GM19372 (cell line): ENCODE results near the gene SNTG2.
"Not testable (repeated sequence)": the region's sequence is repeated elsewhere in the genome, so short reads cannot be mapped to it uniquely, and the experiment has no call there.

Experiments
- ATAC-seq: cut with Tn5 transposase; IDR thresholded peaks from one replicate; pipeline ENCODE4 v1.9.1; 2021; ENCODE audit warnings: mild to moderate bottlenecking, low read depth, moderate library complexity; ENCODE audit not compliant: unreplicated experiment

The SNTG2 gene

DNA sequence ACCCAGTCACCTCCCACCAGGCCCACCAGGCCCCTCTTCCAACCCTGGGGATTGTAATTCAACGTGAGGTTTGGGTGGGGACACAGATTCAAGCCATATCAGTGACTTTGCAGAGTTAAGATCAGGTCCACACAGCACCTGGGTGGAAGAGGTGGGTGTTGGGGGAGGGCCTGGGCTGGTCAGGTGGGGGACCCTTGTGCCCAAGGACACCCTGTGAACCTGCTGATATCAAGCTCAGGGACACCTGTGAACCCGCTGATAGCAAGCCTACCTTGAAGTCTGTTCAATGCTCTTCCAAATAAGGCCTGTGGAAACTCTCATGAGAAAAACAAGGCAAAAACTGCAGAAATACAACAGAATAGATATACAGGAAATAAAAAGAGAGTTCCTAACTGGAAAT lies 442.7 kb downstream of the SNTG2 start:
- no peak for ATAC-seq

DNA sequence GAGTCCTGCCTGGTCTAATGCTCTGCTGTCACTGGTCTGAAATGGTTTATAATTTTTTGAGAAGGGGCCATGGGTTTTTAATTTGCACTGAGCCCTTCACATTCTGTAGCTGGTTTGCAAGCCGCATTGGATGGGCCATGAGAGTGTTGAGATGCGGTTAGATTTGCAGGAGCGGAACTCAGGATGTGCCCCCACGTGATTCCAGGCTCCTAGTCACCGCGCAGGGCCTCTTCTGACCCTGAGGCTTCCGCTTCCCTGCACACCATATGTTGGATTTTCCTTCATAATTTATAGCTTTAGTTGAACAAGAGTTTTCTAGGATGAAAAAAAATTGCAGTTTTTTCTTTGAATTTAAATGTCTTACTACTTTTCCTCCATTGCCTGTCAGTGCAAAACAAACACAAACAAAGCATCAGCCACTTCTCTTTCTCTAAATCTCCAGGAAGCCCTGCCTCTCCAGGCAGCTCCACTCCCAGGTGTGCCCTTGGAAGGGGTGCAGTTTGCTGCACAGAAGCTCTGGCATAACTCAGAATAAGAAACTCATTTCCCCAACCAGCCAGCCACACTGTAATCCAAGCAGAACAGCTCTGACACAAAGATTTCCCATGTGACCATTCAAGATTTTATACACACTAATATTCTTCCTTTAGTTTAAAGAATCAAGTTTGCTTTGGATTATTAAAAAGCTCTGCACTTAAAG lies 444.2 kb downstream of the SNTG2 start:
- no peak for ATAC-seq

DNA sequence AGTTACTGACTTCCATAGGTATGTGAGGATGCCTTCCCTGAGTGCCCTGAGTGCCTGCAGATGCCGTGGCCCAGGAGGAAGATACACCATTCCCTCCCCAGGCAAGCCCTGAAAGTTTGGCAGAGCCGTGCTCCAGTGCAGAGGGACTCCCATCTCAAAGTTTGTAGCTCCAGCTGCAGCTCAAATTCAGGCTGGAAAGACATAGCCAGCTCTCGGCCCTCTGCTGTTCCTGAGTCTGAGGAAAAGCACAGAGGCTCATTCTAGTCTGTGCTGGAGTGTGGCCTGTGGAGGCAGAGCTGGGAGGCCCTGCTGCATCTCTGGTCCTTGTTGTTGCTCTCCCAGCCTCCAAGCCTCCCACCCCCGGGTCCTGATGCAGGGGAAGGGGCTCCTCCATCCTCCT lies 446.7 kb downstream of the SNTG2 start:
- ATAC-seq, result no peak

DNA sequence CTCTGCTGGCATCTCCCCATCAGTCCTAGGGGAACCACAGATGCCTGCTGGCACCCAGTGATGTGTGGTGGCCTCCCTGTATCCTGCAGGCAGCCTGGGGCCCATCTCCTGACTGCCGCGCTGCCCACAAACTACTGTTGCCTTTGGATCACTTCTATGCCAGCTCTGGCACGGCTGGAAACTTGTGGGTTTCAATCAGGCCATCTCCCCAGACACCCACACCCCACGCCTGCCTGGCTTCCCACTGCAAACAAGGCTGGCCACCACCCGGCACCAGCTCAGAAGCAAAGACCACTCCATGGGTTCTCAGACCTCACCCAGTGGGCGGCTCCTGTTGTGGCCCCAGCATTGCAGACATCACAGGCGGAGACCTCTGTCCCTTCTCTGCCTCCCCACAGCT lies 447.5 kb downstream of the SNTG2 start:
- ATAC-seq, result no peak

DNA sequence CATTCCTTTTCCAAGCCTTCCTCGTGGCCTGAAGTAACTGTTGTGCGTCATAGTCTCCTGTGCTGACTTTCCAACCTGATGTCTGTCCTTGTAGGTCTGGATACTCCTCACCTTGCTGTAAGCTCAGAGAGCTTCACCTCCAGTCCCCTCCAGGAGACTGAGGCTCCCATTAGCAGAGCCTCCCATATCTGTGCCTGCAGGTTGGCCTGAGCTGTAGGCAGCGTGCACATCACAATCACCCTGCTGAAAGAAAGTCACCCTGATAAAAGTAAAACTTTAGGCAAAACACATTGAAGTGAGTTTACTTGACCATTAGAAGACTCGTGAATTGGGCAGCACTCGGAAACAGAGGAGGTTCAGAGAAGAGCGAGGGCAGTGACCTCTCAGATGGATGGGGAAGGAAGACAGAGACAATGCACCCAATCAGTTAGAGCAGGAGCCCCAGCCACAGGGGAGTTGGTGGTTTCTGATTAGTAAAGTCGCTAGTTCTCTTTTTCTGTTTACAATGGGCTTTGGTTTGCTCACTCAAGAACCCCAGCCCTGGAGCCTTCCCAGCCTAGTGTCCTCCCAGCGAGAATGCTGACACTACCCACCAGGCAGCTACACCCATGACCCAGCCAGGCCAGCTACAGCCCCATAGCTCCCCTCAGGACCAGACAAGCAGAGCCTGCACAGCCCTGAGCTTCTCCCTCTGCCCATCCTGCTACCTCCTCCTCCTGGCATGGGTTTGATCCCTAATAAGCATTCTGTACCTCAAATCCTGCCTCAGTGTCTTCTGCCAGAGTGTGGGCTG lies 450.5 kb downstream of the SNTG2 start:
- ATAC-seq, result no peak

DNA sequence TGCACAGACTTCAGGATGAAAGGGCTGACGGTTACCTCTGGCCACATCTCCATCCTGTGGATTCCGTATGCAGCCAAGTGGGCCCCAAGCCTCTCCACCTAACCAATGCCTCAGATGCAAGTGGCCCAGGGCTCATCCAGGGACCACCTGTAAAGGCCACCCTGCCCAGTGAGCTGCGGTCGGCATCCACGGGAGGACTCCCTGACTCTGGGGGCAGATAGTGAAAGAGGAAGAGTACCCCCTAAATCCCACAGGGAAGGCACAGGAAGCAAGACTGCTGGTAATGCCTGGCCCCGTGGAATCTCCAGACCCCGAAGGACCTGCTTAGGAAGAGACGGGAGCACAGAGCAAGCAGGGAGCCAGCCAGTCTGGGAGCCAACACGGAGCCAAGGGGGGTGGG lies 451.4 kb downstream of the SNTG2 start:
- ATAC-seq, result no peak

DNA sequence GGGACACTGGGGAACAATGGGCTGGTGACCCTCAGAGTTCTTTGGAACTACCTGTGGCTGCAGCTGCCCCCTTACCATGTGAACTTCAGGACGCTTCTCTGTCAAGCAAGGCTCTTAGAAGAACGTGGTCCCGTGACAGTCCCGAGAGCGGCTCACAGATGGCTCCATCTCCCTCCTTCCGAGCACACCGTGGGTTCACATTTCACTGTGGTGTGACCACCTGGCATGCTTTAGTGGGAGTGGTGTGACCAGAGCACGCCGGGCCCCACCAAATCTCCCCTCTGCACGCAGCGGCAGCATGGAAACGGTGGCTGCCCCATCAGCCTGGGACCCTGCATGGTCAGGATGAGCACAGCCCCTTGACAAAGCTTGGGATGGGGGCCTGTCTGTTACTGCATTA lies 452.9 kb downstream of the SNTG2 start:
- ATAC-seq, result no peak

DNA sequence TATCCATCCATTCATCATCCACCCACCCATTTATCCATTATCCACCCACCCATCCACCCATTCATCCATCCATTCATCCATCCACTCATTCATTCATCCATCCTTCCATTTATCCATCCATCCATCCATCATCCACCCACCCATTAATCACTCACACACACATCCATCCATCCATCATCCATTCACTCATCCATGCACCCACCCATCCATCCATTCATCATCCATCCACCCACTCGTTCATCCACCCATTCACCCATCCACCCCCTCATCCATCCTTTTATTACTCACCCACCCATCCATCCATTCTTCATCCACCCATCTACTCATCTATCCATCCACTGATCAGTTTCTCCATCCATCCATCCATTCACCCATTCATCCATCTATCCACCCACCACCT lies 454.5 kb downstream of the SNTG2 start:
- no peak for ATAC-seq

DNA sequence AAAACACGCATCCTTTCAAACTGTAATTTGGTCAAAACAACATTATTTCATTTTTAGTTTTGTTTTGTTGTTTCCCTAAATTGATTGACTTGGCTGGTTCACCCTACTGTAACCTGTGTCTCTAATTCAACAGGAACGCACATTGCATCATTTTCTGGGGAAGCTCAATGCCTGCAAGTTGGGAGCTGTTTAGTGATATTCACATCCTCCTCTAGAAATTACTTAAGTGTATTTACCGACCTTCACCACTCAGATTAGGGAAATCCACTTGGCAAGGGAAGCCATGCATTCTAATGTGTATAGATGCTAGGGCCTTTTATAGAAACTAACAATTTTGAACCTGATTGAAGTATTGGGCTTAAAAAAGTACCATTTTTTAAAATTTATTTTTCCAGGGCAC lies 455.3 kb downstream of the SNTG2 start:
- ATAC-seq, result no peak

DNA sequence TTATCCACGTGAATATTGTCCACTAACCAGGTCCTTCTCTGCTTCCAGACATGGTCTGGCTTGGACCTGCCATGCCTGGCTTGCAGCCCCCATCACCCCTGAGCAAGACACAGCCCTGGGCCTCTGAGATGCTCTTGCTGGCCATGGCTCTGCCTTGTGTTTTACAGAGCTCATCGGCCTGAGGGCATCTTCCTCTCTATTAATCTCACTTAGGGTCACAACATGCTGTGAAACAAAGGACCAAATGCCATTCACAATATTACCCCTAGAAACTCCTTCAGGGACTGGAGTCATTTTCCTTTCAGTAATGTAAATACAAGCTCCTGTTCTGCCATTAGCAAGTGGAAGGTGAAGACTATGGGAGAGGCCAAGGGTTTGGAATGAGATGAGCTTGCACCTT lies 455.8 kb downstream of the SNTG2 start:
- ATAC-seq, result no peak

DNA sequence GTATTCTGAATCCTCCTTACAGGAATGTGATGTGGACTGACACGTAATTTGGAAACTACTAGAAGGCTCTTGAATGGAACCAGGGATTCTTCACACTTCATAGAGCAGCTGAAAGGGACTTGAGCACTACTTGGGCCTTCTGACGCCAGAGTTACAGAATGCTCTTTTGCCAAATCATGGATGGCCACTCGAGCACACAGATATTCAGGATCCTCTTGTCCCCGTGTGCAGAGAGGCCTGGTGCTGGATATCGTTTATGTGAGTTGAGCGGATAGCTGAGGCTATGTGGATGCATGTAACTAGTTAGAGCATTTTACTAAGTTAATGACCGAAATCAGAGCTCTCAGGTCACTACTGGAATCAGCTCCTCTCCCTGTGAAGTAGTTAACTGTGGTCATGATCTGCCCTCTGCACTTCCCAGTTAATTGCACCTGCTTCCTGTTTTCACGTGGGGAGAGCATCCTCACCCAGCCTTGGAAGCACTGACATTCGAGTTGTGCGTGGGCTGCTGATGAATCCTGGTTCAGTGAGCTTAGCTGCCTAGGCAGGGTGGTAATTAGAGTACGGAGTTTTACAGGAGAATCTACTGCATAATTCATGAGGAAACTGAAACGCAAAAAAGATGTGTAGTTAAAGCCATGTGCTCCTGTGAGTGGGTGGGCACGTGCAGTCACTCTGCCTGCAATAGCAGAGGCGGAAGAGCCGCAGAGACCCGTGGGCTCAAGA lies 457.5 kb downstream of the SNTG2 start:
- no peak for ATAC-seq

DNA sequence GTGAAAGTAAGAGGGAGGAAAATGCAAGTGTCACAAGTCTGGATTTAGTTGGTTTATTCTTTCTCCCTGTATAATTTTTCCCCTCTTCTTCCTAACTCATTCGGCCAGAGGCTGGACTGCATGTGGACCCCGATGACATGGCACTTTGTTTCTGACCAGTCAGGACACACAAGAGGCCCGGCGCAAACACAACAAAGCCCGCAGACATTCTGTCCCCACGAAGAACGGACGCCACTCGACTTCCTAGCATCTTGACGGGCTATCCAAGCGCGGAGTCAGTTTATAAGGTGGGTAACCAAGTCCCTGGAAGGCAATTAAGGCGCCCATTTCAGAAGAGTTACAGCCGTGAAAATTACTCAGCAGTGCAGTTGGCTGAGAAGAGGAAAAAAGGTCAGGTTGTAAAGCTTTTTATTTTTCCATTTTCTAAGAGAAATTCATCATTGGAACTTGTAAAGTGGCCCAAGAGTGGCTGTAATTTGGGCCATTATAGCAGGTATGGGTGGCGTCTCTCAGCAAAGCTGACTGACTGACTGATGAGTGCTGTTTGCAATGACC lies 462.6 kb downstream of the SNTG2 start, which contains the start of gene TPO:
TSS of gene TPO (plus strand) at position 308 of the 555 bp plus-strand sequence. CDS start 946 bp downstream, outside the sequence.
- ATAC-seq, result no peak

DNA sequence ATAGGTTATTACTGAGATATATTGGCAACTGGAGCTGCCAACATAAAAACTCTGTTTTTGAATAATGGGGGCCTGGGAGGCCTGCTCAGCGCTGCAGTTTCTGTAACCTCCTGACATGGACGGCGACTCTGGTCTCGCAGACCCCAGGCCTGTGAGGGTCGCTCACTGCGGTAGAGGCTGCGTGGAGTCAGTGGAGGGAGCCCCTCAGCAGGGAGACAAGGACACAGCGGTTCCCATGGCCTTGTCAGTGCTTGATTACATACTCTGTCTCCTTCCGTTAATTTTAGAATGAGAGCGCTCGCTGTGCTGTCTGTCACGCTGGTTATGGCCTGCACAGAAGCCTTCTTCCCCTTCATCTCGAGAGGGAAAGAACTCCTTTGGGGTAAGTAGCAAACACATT lies 463.5 kb downstream of the SNTG2 start:
- ATAC-seq, result no peak

DNA sequence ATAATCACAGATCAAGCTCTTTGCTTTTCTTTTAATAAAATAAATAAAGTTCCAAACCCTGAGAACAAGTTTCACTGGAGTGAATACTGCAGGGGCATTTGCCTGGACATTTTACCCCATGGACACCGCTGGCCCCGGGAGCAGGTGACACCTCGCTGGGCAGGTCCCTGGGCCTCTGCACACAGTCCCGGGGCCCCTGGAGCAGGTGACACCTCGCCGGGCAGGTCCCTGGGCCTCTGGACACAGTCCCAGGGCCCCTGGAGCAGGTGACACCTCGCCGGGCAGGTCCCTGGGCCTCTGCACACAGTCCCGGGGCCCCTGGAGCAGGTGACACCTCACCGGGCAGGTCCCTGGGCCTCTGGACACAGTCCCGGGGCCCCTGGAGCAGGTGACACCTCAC lies 464.3 kb downstream of the SNTG2 start:
- not testable (repeated sequence) for ATAC-seq

DNA sequence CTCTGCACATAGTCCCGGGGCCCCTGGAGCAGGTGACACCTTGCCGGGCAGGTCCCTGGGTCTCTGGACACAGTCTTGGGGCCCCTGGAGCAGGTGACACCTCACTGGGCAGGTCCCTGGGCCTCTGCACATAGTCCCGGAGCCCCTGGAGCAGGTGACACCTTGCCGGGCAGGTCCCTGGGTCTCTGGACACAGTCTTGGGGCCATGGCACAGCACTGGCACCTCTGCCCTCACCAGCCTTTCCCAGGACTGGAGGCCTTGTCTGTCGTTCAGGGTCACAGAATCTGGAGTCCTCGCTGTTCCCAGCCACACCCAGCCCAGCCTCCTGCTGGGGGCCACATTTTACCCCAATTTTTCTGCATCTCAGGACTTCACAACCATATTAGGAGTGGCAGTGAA lies 464.9 kb downstream of the SNTG2 start:
- ATAC-seq, result no peak
